ENCODE results near the gene UBASH3B. TPM values are rescaled to one million over a fixed set of nuclear protein-coding genes. Genes with fewer than 3 reads are reported as not detected.

Gene UBASH3B
- polyA plus RNA-seq, 5 donors: 4.3 to 6.0 (median 4.5) TPM

DNA sequence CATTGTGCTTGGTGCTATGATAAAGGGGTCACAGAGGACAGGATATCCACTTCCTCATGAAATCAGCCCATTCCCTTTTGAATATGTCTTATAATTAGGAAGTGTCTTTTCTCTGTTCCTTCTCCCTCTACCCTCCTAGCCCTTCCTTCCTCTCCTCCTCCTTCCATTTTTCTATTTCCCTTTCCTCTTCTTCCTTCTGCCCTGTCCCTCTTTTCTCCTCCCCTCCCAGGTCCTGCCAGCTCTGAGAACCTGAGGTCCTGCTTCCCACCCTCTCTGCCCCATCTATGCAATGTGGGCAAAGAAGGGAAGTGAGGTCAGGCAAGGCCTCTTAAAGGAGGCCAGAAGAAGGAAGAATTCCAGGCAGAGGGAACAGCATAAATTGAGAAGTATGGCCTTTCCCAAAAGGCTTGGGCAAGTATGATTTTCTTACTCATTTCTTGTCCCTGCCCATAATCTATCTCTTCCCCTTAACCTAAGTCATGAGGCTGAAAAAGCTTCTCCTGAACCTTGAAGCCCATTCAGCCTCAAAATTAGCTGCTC is 7.7 kb upstream of the UBASH3B start:
- DNase-seq: no peak

DNA sequence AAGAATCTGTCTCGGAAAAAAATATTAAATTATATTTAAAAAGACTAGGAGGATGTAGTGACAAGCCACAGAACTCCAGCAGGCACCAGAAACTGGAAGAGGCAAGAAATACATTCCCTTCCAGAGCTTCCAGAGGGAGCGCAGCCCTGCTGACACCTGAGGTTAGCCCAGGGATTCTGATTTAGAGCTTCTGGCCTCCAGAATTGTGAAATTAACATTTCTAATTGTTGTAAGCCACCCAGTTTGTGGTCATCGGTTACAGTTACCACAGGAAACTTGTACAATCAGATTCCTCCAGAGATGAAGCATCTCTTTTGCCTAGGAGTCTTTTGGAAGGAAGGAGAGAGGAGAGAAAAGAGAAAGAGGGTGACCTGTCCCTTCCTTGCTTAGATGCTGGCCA is 6.4 kb upstream of the UBASH3B start:
- no peak for DNase-seq

DNA sequence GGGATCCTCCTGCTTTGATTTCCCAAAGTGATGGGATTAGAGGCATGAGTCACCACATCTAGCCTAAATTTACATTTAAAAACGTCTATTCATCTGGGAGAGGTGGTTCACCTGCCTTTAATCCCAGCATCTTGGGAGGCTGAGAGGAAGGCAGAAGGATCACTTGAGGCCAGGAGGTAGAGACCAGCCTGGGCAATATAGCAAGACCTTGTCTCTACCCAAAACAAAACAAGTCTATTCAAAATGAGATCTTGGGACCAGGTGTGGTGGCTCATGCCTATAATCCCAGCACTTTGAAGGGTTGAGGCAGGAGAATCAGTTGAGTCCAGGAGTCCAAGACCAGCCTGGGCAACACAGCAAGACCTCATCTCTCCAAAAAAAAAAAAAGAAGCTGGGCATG is 4.9 kb upstream of the UBASH3B start:
- DNase-seq: no peak

DNA sequence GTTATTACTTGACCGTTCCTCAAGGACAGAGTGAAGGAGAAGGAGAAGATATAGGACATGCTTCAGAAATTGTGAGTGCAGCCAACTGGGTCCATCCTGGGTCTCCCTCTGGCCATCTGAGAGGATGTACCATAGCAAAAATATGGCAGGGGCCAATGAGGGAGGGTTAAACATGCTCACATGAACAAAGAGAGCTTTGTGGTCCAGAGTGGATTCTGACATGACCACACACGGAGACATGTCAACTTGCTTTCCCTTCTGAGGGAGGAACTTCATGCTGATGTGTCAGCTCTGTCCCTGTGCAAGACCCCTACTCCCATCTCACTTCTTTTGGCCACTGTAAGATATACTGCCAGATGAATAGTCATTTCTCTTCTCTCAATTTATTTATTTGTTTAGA is 3.0 kb upstream of the UBASH3B start:
- no peak for DNase-seq

DNA sequence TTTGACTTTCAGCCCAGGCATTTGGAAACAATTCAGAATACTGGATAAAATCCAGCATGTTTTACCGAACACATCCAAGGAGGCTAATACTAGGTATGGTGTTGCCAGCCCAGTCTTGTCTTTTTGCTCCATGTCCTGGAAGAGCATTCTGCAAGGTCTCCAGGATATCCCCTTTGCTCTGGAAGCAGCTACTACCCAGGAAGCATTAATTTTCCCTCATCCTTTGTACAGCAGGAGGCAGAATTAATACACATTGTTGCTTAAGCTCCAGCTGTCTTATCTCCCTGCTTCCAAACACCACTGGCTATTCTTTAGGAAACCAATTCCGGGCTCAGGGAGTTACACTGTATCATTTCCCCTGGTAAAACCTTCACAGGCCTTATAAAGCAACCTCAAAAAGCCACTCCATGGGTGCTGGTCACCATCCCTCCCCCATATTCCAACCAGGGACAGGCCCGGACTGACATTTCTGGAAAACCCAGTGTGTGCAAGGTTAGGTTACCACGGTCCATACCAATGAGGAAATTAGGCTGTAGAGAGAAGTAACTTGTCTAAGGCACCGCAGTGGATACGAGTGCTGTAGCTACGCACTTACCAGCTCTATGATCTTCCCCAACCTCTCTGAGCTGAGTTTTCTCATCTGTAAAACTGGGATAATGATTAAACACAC is 1.5 kb upstream of the UBASH3B start:
- peak in 1 of 2 donors; percentile 49 for DNase-seq

DNA sequence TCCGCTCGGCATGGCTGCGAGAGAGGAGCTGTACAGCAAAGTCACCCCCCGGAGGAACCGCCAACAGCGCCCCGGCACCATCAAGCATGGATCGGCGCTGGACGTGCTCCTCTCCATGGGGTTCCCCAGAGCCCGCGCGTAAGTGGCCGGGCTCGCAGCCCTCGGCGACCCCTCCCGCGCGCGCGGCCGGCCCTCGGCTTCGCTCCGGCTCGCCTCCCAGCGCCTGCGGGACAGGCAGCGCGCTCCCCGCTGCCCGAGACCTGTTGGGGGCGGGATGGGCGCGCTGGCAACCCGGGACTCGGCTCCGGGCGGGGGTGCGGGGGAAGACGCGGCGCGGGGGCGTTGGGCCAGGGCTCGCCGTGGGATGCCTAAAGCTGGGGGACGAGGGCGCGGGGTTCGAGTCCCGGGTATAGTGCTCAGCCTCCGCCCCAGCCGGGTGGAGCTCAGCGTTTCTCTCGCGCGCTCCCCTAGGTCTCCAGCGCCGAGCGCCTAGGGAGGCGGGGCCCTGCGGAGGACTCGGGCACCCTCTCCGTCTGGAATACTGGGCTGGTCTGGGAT is 630 bp downstream of the UBASH3B start:
- DNase-seq: peak; percentile 68 to 71

DNA sequence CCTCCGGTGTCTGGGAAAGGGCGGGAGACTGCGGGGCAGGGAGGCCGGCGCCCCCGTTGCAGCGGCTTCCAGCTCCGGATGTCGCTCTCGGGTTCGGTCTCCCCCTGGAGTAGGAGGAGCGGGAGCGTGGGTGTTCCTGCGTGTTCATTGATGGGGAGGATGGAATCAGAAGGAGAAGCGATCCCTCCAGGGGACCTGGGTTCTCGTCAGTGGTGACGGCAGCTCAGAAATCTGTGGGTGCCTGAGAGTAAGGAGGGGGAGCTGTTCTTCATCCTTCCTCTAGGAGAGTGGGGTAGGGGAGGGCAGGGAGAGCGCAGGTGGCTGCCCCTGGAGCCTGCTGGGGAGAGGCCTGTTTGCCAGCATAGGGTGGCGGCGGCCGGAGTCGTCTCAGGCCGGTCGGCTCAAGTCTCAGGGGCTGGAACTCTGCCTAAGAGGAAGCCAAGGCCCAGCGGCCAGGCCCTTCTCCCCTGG is 1.1 kb downstream of the UBASH3B start:
- DNase-seq: no peak

DNA sequence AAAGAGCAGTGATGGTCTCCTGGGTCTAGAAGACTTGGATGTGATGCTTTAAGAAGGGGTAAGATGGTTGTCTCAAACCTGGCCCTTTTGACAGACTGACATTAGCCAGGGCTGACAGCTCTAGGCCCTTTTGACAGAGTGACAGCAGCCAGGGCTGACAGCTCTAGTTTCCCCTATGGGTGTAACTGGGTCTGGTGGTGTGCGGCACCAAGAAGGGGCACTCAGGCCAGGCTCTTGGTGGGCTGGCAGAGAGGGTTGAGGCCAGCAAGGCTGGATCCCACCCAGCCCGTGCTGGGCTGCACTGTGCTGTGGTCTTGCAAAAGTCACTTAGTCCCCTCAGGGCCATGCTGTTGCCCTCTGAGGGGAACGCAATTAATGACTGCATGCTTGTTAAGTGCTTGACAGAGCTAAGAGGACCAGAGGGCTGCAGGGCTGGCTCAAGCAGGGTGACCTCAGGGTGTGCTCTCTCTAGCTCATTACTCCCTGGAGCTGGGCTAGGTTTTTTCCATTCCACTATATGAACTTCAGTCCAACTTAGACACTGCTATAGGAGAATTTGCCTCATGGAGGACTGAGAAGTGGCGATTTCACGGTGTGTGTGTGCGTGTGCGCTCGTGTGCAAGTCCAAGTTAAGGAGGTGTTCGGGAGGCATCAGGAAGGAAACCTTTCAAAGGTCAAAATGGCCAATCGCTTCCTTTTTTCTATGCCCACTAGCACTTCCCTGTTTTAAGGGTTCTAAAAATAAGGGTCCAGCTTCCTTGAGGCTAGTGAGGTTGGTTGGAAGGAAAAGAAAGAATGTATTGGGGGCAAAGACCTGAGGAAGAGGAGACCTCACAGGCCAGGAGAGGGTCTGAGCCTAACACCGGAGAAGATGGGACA is 4.4 kb downstream of the UBASH3B start:
- DNase-seq: no peak

DNA sequence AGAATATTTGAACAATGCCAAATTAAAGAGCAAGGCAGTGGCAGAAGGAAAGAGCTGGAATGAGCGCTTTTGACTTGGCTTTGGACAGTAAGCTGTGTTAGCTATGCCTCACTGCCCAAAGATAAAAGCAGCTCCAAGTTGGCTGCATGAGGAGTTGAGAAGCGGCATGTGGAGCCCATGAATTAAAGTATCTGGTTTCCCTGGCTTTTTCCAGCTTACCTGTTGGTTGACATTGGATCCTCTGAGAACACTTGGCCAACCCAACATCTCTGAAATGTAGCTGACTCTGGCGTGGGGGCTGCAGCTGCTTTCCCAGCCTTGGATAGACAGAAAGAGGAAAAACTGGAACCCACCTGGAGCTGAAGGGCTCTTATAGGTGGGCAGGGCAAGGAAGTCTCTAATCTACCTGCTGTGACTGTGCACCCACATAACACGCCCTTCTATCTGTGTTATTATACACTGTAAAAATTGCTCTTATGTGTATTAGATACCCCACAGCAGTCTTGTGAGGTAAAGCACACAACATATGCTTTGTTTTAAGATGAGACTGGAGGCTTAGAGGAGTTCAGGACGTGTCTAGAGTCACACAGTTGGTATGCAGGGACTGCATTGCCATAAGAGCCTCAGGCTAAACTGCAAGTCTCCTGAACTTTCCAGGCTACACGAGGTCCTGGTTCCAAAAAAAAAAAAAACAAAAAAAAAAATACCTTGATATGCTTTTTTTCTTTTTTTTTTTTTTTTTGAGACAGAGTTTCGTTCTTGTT is 5.8 kb downstream of the UBASH3B start:
- DNase-seq: no peak

DNA sequence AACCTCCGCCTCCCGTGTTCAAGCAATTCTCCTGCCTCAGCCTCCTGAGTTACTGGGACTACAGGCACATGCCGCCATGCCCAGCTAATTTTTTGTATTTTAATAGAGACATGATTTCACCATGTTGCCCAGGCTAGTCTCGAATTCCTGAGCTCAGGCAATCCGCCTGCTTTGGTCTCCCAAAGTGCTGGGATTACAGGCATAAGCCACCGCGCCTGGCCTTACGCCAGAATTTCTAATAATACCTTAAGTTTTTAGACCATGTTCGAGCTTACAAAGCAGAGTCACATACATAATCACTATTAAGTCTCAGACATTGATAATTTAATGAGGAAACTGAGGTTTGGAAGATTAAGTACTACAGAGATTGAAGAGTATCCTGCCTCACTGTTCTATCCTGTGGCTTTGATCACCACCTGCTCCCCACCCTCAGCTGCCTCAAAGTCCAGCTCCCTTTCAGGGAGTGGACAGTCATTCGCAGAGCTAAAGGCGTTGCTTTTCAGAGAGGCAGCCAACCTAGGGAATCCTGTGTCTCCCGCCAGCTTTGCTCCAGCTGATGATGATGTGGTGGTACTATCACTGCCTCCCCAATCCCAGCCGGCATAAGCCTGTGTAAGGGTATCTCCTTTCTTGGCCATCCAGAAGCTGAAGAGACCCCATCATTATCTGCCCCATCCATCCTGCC is 7.7 kb downstream of the UBASH3B start:
- no peak for DNase-seq

DNA sequence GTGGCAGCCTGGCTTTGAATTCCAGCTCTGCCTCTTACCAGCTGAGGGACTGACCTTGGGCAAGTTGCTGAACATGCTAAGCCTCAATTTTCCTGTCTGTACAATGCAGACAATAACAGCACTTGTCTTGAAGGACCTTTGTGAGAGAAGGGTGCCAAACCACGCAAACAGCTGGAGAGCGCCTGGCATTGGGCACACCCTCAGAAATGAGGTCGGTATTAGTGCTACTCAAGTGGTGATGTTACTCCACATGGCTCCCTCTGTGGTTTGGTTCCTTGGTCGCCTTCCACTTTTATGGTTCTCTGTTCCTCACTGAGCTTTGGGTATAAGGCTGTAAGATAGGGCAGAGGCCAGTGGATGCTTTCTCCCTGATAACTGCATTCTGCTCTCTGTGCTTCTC is 8.2 kb downstream of the UBASH3B start:
- DNase-seq: no peak

DNA sequence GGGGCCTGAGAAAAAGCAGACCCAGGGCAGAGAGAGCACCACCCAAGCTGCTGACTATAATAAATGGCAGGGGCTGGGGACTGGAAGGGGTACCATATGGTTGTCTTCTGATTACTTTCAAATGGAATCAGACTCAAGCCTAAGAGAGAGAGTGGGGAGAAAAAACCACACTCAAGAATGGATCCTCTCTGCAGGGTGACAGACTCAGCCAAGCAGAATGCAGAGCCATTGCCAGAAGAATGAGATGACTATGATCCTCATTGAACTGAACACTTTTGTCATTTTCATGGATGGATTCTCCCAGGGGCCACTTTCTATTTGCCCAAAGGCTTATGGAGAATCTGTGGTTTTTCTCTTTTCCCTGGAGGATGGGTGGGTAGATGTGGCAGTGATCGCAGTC is 8.7 kb downstream of the UBASH3B start:
- DNase-seq: no peak

DNA sequence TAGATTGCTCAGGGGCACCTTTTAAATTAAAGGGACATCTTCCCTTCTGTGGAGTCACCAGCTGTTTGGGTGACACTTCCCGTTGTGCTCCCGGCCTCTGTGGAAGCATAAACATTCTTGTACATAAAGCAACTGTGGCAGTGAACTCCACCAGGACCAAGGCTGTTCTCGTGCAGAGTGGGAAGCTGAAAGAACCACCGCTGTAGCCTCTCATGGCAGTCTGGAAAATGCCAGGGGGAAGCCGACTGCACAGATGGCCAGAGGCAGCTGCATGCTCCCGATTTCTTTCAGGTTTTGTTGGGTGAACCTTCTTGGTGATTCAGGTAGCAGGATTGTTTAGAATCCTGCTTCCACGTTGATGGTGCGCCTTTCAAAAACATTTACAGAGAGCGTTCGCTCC is 10.3 kb downstream of the UBASH3B start:
- no peak for DNase-seq

DNA sequence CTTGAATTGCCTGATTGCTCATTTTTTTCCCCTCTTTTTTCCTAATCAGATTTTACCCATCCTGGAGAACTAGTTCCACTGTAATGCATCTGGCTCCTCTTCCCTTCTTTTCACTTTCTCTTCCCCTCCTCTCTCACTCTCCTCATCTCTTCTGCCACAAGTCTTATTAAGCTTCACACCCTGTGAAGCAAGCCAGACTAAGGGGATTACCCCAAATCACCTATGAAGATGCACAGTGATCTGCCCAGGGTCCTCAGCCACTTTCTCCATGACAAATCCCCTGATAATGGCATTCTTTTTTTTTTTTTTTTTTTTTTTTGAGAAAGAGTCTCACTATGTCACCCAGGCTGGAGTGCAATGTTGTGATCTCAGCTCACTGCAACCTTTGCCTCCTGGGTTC is 11.2 kb downstream of the UBASH3B start:
- DNase-seq: no peak

DNA sequence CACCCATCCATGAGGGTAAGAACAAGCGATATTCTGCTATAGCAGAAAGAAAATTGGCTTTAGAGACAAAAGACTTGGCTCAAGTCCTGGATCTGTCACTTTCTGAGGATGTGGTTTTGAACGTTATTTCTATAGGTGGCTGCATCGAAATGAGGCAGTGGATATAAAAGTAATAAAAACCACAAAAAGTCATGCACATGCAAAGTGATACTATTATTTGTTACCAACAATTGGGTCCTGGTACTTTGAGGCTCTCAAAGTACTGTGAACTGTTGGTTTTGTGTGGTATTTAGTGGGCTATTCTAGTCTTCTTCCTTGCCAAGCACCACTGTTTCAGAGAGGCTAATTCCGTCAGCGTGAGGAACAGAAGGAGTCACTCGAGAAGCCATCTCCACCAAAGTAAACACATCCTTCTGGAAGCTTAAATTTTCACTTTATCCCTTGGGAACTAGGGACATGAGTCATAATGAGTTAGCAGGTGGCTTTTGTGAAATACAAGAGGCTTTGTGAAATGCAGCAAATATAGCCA is 13.1 kb downstream of the UBASH3B start:
- no peak for DNase-seq

DNA sequence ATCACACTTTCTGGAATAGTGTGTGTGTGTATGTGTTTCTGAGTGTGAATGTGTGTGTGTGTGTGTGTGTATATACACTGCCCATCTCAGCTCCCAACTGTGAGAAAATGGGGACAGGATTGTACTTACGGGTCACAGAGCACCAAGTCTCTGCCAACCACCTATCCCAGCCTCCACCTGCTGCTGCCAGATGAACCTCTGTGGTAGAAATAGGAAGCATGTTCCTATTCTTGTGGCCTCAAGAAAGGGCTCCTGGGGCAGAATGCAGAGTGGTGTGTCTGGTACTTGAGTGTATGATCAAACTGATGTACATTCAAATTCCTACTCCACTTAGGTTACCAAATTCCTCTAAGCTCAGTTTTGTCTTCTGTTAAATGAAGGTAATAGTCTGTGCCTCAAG is 14.6 kb downstream of the UBASH3B start:
- no peak for DNase-seq

DNA sequence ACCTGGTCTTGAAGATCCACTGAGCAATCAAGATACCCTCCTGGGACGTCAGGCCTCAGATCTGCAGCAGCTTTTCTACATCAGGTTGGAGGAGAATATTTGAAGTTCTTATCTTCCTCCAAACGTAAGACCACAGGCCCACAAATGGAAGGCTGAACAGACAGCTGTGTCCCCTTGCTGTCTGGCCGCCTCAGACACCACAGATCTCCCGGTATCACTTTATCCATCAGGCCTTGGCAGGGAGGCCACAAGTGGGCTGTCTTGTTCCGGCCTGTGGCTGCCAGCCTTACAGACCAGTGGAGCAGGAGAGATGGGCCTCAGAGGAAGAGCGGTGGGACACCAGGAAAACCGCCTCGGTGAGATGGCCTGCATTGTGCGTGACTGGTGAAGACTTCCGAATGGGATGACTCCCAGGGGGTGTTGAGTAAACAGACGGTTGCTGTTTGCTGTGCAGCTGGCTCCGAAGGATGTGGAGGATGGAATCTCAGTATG is 15.9 kb downstream of the UBASH3B start:
- DNase-seq: peak in 1 of 2 donors; percentile 50

DNA sequence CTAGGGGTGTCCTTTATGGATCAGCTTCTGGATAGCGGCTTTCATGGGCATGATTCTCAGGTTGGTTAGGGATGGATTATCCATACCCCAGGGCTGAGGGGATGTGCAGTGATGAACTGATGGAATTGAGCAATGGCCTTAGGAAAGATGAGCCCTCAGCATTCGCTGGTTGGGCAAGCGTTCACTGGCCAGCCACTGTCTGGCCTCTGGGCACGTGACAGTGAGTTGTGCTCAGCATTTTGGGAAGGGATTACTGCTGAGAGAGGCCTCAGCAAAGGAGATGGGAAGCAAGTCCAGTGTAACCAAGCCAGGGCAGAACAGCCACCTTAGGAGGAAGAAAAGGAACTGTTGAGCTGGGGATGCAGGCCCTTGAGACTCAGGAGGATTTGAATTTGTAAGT is 17.4 kb downstream of the UBASH3B start:
- DNase-seq: no peak

DNA sequence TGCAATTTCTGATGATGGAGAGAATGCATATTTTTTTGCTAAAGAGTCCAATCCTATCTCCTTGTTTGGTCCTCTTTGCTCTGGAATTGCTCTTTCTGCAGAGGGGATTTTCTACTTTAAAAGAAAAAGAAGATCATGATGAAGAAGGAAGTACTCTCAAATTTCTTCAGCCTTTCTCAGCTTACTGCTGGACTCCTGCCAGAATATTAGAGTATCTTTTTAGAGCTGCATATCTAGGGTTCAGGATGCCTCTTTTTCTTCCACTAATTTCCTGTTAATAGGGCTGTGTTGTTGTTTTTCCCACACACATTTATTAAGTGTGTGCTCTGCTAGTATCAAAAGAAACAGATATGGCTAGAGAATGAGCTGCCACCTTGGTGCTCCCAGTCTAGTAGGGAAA is 18.2 kb downstream of the UBASH3B start:
- DNase-seq: no peak

DNA sequence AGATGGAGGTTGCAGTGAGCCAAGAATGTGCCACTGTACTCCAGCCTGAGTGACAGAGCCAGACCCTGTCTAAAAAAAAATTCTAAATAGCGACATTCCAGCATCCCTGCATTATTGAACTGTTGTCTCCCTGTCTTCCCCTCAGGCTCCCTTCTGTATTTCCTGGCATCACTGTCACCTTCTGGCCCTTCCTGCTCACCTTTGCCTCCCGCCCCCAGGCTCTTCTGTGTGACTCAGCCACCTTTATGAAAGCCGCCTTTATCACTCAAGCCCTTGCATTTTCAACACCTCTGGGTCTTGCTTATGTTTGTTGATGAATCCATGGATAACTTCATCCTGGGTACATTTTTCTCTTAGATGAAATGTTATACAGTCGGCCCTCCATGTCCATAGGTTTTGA is 21.1 kb downstream of the UBASH3B start:
- no peak for DNase-seq

DNA sequence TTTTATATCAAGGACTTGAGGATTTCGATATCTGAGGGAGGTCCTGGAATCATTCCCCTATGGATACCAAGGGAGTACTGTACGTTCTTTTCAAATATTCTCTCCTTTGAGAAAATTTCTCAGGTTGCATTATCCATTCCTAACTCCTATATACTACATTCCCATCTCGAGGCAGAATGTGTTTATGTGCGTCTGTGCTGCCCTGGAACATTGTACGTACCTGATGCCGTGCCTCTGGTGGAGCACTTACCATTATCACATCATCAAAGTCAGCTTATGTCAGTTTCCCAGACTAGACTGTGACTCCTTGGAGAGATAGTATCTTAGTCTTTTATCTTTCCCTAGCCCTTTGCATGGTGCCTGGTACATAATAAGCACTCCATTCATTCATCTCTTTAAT is 21.7 kb downstream of the UBASH3B start:
- no peak for DNase-seq
